CD4-positive, alpha-beta T cell treated with Interleukin-15 for 4 hours (primary cell): Measurements from ENCODE around the gene C1orf53.
"Not testable (repeated sequence)": the region's sequence is repeated elsewhere in the genome, so short reads cannot be mapped to it uniquely, and the experiment has no call there.

ENCODE experiments used
- DNase-seq: peaks from one replicate; pipeline ENCODE4 v3.0.0-alpha.2; 2020; ENCODE audit warnings: low spot score

C1orf53 gene

GRCh38 chr1:197920414-197921117 lies 18.1 kb downstream of the C1orf53 start:
- DNase-seq: no peak

DNA sequence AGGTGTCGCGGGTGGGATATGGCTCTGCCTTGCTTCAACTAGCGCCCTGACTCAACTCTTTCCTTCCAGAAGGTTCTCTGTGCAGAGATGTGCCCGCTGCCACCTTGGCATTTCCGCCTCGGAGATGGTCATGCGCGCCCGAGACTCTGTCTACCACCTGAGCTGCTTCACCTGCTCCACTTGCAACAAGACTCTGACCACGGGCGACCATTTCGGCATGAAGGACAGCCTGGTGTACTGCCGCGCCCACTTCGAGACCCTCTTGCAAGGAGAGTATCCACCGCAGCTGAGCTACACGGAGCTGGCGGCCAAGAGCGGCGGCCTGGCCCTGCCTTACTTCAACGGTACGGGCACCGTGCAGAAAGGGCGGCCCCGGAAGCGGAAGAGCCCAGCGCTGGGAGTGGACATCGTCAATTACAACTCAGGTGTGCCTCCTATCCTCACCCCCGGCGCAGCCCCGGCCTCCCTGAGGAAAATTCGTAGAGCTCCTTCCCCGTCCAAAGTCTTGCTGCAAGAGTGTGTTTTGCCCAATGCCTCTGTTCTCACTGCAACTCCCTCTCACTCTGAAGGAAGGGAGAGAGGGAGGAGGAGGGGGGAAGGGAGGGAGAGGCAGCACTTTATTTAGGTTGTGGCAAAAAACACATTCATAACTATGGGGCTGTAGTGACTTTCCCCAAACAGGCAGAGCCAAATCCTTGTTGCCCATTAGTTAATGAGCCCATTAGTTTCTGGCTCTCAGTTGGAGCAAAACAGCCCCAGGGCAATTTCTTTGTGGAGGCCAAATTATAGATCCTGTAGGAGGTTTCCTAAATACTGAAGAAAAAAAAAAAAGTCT lies 19.0 kb downstream of the C1orf53 start:
- DNase-seq: no peak

DNA sequence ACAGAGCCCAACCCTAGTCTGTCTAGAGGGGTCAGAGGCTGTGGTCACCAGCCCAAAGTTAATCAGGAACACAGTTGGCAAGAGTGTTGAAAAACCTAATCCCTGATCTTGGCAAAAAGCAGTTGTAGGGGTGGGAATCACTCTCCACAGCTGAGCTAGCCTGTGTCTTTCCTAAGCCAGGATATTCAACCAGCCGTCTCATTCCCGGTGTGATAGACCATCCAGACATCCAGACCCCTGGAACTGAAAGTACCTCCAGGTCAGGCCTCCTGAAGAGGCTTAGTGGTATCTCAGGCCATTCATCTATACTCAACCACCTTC lies 19.6 kb downstream of the C1orf53 start:
- no peak for DNase-seq

- DNase-seq: no peak
These were observed 20.6 kb downstream of the C1orf53 start for GRCh38 chr1:197923038-197923437.

DNA sequence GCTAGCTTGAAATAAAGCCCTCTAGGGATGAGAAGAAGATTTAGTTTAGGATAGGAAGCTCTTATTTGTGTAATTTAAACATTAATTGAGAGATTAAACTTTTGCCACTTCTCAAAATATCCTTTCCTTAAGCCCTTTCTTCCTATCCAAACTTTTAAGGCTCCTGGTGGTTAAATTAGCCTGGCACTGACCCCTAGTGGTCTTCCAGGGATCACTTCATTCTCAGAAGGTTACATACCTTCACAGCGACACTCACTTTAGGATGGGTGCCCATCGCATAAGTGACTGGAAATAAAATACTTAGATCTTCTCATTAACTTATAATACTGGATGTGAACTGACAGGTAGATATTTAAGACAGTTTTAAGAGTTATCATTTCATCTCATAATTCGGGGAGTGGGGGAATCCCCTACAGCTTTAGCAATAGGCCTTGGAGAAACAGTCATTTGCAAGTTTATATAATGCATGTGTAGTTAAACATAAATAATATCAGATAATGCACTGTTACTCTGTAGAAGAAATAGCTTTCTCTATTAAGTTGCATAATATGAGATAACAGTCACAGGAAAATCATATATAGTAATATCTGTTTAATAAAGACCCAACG lies 22.2 kb downstream of the C1orf53 start:
- peak; percentile 49 for DNase-seq

DNA sequence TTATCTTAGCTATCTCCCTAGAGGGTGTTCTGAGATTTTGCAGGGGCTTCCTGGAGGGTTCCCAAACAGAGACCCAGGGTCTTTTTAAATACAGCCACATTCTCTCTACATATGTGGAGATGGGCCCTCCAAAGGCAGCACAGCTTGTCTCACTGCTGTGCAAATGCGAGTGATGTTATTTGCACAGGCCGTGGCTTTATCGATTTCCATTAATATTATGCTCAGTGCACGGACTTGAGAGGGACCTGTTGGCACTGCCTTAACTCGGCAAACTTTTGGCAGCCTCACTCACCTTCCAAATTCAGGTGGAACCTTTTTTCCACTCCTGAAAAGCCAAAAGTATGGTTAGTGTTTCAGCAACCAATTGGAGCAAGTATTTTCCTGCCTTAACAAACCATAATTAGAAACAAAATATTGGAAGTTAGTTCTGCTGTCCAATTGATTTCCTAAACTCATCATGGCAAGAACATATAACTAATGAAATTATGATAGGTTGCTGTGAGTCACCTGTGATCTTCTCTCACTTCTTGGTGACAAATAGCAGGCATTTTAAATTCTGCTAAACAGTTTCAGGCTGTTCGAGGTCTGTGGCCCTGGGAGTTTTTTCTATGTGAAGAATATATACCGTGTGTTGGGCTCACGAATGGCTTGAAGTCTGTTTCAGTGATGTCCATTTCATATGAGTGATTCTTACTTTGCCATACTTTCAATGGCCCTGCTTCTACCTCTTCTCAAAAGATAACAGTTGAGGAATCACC lies 25.7 kb downstream of the C1orf53 start:
- DNase-seq: no peak

- no peak for DNase-seq
These were observed 26.5 kb downstream of the C1orf53 start for GRCh38 chr1:197928849-197929336.

DNA sequence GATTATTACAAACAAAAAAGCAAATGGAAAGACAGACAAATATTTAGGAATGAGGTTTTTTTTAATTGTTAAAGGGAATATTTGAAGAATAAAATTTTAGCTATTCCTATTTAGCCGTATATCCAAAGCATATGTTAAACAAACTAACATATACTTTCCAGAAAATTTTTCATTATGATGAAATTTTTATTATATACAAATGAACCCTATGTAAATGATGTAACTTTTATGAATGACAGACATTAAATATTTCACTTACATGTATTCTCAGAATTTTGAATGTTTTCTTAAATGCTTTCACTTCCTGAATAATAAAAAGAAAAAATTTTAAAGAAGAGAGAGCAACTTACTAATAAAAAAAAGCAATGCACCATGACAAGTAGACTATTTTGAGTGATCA lies 30.6 kb downstream of the C1orf53 start:
- DNase-seq: no peak

DNA sequence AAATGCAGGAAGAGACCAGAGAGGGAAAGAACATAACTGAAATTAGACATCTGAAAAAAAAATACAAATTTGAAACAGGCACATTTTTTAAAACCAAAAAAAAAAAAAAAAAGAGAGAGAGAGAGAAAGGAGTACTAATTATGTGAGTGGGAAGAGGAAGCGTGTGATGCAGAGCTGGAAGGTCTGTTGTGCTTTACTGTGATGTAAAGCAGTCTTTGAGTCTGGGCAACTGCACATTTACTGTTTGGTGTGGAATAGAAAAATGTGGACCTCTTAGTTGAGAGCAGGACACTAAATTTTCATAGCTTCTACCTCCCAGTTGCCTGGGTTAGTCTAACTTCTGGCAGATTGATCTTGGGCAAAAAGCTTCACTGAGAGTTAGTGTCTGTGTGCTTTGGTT lies 31.2 kb downstream of the C1orf53 start:
- DNase-seq: no peak

DNA sequence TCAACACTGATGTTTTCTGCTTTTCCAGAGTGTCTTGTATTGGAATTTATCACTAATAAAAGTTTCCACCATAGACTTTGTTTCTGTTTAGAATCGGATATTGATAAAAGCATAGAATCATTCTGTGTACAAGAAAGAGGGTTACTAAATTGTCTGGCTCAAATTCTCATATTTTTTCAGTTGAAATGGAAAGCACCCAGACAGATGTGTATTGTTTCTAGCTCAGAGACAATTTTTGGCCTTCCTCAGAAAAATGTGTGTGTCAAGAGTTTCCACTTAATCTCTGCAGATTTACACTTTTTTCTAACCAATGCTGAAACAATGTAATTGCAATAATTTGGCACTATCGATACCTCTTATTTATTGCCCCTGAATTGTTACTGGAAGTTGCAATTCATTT lies 35.0 kb downstream of the C1orf53 start:
- DNase-seq: no peak

GRCh38 chr1:197937892-197938291 lies 35.5 kb downstream of the C1orf53 start:
- no peak for DNase-seq

DNA sequence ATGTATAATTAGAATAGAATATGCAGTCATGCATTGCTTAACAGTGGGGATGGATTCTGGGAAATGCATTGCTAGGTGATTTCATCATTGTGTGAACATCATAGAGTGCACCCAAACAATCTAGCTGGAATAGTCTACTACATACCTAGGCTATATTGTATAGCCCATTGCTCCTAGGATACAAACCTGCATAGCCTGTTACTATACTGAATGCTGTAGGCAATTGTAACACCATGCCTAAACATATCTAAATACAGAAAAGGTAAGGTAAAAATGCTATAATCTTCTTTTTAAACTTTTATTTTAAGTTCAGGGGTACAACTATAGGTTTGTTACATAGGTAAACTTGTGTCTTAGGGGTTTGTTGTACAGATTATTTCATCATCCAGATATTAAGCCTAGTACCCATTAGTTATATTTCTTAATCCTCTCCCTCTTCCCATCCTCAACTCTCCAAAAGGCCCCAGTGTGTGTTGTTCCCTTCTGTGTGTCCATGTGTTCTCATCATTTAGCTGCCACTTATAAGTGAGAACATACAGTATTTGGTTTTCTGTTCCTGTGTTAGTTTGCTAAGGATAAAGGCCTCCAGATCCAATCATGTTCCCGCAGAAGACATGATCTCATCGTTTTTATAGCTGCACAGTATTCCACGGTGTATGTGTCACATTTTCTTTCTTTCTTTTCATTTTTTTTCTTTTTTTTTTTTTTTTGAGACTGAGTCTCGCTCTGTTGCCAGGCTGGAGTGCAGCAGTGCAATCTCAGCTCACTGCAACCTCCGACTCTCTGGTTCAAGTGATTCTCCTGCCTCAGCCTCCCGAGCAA lies 36.9 kb downstream of the C1orf53 start:
- not testable (repeated sequence) for DNase-seq

DNA sequence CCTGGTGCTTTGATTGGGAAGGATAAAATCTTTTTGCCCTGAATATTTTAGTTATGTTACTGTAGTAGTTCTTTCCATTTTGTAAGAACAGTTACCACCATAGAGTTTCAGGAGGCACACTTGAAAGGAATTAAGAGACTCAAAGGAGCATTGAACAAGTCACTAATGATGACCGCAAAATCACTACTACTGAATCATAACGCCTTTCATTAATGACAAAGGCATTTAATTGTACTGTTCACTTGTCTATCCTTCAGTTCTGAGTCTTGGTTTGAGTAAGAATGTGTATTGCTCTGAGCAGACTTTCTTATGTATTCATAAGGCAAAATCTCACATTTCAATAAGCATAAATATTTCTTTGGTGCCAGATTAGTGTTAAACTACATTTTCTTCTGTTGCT lies 39.6 kb downstream of the C1orf53 start:
- DNase-seq: no peak

- no peak for DNase-seq
These were observed 42.1 kb downstream of the C1orf53 start for GRCh38 chr1:197944485-197944884.

- DNase-seq: peak; percentile 32
These were observed 46.8 kb downstream of the C1orf53 start for GRCh38 chr1:197948926-197949899.

DNA sequence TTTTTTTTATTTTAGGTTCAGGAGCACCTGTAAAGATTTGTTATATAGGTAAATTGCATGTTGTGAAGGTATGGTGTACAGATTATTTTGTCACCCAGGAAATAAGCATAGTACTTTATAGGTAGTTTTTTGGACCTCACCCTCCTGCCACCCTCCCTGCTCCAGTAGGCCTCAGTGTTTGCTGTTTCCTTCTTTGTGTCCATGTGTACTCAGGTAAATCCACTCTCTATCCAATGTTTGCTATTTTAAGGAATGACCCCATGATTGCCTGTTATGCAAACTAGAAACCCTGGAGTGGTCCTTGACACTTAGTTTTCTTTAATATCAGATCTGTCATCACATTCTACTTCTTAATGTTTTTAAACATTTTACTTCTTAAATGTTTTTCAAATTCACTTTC lies 48.7 kb downstream of the C1orf53 start:
- no peak for DNase-seq

DNA sequence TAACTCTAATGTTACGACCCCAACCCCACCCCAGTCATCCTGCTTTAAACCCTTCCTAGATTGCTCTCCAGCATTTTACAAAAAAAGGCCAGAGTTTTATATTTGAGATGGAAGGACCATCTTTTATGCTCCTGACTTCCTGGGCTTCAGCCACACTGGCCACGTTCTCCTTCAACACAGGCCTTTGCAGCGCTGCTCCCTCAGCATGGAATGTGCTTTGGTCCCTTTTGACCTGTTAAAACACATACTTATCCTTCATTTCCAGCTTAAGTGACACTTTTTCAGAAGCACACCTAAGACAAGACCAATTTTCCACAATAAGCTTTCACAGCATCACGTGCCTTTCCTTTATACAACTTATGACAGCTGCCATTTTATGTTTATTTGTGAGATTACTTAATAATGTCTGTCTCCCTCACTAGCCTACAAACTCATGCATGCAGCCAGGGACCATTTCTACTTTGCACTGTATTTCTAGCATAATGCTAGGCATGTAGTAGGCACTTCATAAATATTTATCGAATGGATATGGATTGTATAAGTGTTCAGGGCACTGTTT lies 49.3 kb downstream of the C1orf53 start:
- no peak for DNase-seq

DNA sequence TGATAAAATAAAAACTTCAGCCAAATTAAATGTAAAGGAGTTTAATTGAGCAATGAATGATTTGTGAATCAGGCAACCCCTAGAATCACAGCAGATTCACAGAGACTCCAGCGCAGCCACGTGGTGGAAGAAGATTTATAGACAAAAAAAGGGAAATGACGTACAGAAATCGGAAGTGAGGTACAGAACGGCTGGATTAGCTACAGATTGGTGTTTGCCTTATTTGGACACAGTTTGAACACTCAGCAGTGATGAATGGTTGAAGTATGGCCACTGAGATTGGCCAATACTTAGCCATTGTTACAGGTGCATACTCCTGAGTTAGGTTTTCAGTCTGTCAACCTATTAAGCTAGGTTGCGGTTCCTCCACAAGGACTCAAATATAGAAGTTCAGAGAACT lies 51.0 kb downstream of the C1orf53 start:
- not testable (repeated sequence) for DNase-seq

- DNase-seq: no peak
These were observed 52.4 kb downstream of the C1orf53 start for GRCh38 chr1:197954718-197955418.
